Upper lobe of right lung (tissue), 1 donor: ENCODE results near the gene FMNL3. TPM values are rescaled to one million over a fixed set of nuclear protein-coding genes. Genes with fewer than 3 reads are reported as not detected.
"Not testable (repeated sequence)": the region's sequence is repeated elsewhere in the genome, so short reads cannot be mapped to it uniquely, and the experiment has no call there.

Source experiments
- ATAC-seq: fragments of 200-7000 bp; cut with Tn5 transposase; one replicate; pipeline ENCODE4 v1.9.1; 2020; ENCODE audit warnings: mild to moderate bottlenecking, moderate library complexity
- DNase-seq: peaks from one replicate; pipeline ENCODE4 v3.0.0-alpha.2; 2020
- H3K27ac ChIP-seq: fragments of 200-600 bp; one replicate; pipeline ENCODE4 v1.8.0; 2022
- H3K27me3 ChIP-seq: fragments of 200-600 bp; one replicate; pipeline ENCODE4 v1.8.0; 2022; ENCODE audit warnings: mild to moderate bottlenecking
- H3K36me3 ChIP-seq: fragments of 200-600 bp; one replicate; pipeline ENCODE4 v1.8.0; 2022
- H3K4me1 ChIP-seq: fragments of 200-600 bp; one replicate; pipeline ENCODE4 v1.8.0; 2022
- H3K4me3 ChIP-seq: fragments of 200-600 bp; one replicate; pipeline ENCODE4 v1.8.0; 2022; ENCODE audit warnings: mild to moderate bottlenecking
- H3K9me3 ChIP-seq: fragments of 200-600 bp; one replicate; pipeline ENCODE4 v1.8.0; 2022
- CTCF ChIP-seq: fragments of 200-600 bp; IDR thresholded peaks from one replicate; pipeline ENCODE4 v1.8.0; 2022; ENCODE audit warnings: antibody characterized with exemption
- intact Hi-C: fragments of 100-400 bp; cut with DNase I; formaldehyde crosslinking; loops from one replicate; pipeline ENCODE4 v1.11.0; 2022
- total RNA-seq: library from RNA; stranded (reverse); fragmentation: NEBNext Ultra II Directional; extraction: Animal tissue kit (Norgen Biotek cat#: 25700); gene quantifications from one replicate; pipeline ENCODE4 v1.2.1, GENCODE V29; 2021
- donor health status: DM: no; HTN: yes; CAD: no; lungs with severe emphysema.

Gene FMNL3
- total RNA-seq, 1 donor from 2014 or later = 40.3 TPM

- H3K9me3 ChIP-seq = no peaks in the 10 kb centered on the region
- intact Hi-C loops = no loop called here
- H3K36me3 ChIP-seq = no peaks in the 10 kb centered on the region
- no peak overlapping the region for H3K27ac ChIP-seq
- DNase-seq (no peak), ATAC-seq (no peak)
- no peak overlapping the region for H3K4me3 ChIP-seq
- H3K4me1 ChIP-seq = no peaks in the 10 kb centered on the region
- no peaks in the 10 kb centered on the region for H3K27me3 ChIP-seq
- TF ChIP-seq CTCF = no peak
Measured at GRCh38 chr12:49612210-49612609, 95.0 kb downstream of the FMNL3 start.

GRCh38 chr12:49610785-49611184 lies 96.4 kb downstream of the FMNL3 start:
- H3K27ac ChIP-seq, H3K4me1 ChIP-seq, intact Hi-C loops, H3K36me3 ChIP-seq, DNase-seq, H3K27me3 ChIP-seq, ATAC-seq, H3K9me3 ChIP-seq, H3K4me3 ChIP-seq: not testable (repeated sequence)

- no peak for DNase-seq
- Histone ChIP-seq H3K4me3 (no peak overlapping the region), H3K9me3 (no peaks in the 10 kb centered on the region), H3K27ac (no peak overlapping the region), H3K36me3 (no peaks in the 10 kb centered on the region), H3K27me3 (no peaks in the 10 kb centered on the region), H3K4me1 (no peaks in the 10 kb centered on the region)
- intact Hi-C loops = no loop called here
- no peak for TF ChIP-seq CTCF
- ATAC-seq = no peak
Measured at GRCh38 chr12:49609875-49610154, 97.4 kb downstream of the FMNL3 start.

GRCh38 chr12:49609059-49609874 lies 97.9 kb downstream of the FMNL3 start:
- no peak for TF ChIP-seq CTCF
- peak; percentile 93 for ATAC-seq
- Histone ChIP-seq H3K36me3 (no peaks in the 10 kb centered on the region), H3K27me3 (no peaks in the 10 kb centered on the region), H3K9me3 (no peaks in the 10 kb centered on the region), H3K4me3 (no peak overlapping the region), H3K27ac (no peak overlapping the region), H3K4me1 (no peaks in the 10 kb centered on the region)
- intact Hi-C loops = no loop called here
- no peak for DNase-seq

- ATAC-seq, intact Hi-C loops, H3K9me3 ChIP-seq: not testable (repeated sequence)
Measured at GRCh38 chr12:49605539-49605938, 101.7 kb downstream of the FMNL3 start, which contains the start of gene FAM186B. Gene FAM186B, minus strand, starts transcription at chr12:49605639. Its CDS starts 162 bp downstream, at chr12:49605477.

GRCh38 chr12:49604856-49605255 lies 102.3 kb downstream of the FMNL3 start:
- intact Hi-C loops = no loop called here
- DNase-seq (no peak), ATAC-seq (no peak)
- Histone ChIP-seq H3K9me3 (no peaks in the 10 kb centered on the region), H3K4me3 (no peak overlapping the region), H3K27me3 (no peaks in the 10 kb centered on the region), H3K4me1 (no peaks in the 10 kb centered on the region), H3K27ac (no peak overlapping the region), H3K36me3 (no peaks in the 10 kb centered on the region)
- TF ChIP-seq CTCF = no peak

More at GRCh38 chr12:49605539-49605938, 101.7 kb downstream of the FMNL3 start, which contains the start of gene FAM186B:
- not testable (repeated sequence) for H3K27ac ChIP-seq, H3K4me3 ChIP-seq, H3K36me3 ChIP-seq, H3K4me1 ChIP-seq, DNase-seq, H3K27me3 ChIP-seq
